Islet of Langerhans (tissue), 1 donor: ENCODE results near the gene SNTB2.
"Not testable (repeated sequence)": the region's sequence is repeated elsewhere in the genome, so short reads cannot be mapped to it uniquely, and the experiment has no call there.

Experiments used
- FAIRE-seq: peaks from one replicate; lab custom pipeline; 2011; peaks lifted over from hg19 to GRCh38; lab: Jason Lieb, UNC

SNTB2 gene

DNA sequence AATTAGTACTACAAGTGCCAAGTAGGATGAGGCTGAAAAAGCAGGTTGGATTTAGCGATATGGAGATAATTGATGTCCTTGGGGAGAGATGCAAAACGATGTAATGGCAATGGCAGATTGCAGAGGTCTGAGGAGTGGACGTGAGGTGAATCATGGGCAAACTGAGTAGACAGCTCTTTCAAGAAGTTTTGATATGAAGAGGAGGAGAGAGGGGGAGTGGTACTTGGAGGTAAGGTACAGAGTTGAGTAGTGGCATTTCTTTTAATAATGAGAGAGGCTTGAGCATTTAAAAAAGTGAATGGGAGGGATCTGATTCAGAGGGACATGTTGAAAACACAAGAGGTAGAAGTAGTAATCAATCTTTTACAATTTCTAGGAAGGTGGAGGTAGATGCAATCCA is 106.4 kb downstream of the SNTB2 start:
- no peak for FAIRE-seq

DNA sequence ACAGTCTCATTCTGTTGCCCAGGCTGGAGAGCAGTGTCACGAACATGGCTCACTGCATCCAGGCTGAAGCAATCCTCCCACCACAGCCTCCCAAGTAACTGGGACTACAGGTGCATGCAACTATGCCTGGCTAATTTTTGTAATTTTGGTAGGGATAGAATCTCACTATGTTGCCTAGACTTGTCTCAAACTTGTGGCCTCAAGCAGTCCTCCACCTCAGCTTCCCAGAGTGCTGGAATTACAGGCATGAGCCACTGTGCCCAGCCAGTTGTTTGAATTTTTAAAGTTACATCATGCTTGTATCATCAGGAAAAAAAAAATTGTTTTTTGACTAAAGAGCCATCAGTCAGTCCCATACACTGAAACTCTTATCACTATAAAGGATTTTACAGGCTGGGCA is 107.1 kb downstream of the SNTB2 start:
- no peak for FAIRE-seq

DNA sequence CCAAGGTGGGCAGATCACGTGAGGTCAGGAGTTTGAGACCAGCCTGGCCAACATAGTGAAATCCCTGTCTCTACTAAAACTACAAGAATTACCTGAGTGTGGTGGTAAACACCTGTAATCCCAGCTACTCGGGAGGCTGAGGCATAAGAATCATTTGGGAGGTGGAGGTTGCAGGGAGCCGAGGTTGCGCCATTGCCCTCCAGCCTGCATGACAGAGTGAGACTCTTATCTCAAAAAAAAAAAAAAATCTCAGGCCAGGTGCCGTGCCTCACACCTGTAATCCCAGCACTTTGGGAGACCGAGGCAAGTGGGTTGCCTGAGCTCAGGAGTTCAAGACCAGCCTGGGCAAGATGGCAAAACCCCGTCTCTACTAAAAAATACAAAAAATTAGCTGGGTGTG is 109.8 kb downstream of the SNTB2 start:
- not testable (repeated sequence) for FAIRE-seq

DNA sequence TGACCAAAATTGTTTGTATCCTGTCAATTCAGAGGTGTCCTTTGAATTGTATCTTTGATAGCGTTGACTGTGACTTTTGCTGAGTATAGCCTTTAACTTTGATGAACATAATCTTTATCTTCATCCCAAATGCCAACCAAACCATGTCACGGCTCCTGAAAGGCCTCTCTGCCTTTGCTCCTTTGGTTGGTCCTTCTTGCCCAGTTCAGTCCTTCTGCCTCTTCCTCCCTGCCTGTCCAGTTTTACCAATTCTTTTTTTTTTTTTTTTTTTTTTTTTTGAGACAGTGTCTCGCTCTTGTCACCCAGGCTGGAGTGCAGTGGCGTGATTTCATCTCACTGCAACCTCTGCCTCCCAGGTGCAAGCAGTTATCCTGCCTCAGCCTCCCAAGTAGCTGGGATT is 111.3 kb downstream of the SNTB2 start:
- no peak for FAIRE-seq

DNA sequence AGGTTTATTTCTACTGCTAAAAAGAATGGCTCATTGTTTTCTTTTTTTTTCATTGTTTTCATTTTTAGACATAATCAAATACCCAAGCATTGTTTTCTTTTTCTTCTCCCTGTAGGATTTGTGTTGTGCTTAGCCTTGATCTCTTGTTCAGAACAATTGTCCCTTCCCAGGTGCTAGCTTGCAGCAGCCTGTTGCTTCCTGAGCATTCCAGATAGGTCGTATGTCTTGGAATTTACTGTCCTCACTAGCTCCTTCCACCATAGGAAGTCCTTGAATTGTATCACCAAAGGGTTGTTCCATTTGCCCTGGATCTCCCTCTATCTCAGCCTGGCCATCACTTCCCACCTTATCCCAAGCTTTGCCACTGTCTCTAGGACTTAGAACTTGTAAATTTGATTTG is 114.2 kb downstream of the SNTB2 start:
- FAIRE-seq = no peak

DNA sequence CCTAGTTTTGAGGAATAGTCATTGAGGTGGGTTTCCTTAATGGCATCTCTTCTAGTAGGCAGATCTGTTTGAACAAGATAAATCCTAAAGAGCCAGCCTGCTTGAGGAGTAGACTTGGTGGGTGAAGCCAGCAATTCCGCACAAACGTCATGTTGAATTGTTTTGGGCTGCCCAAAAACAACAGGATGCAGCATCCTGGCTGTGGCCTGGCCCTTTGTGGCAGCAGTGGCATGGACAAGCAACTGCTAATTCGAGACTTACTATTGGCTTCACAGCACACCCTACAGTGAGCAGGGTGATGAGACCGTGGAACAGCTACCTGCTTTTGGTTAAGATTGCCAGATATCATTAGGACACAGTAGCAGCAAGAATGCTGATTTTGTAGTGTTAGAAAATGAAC is 114.9 kb downstream of the SNTB2 start:
- FAIRE-seq = no peak

DNA sequence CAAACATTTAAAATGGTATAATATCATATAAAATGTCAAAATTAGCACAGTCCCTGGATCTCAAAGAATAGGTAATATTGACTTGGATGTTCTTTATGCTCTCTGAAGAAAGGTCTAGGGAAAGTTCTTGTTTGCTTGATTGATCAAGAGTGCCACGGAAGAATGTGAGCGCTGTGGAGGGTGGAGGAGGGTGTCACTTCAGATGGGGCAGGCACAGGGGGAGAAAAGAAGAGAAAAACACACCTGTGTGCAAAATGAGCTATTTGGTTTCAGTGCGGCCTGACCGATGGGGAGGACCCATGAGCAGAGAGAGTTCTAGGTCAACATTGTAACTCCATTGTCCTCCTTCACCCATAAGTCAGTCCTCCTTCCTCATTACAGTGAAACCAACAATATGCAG is 115.3 kb downstream of the SNTB2 start:
- FAIRE-seq = no peak

DNA sequence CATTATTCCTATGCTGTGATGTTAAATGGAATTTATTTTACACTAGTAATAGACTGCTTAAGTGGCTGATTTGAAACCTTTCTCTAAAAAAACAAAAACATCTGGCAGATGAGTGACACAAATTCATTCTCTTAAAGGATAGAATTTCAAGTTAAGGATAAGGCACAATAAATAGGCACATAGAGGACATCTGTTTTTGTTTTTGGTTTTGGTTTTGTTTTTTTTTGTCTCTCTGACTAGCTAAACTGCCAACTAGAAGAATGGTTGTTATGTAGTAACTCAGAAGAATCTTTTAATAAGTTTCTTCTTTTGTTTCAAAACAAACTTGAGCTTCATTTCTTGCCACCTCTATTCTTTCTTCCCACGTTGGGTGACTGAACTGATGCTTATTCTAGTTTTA is 119.1 kb downstream of the SNTB2 start:
- FAIRE-seq = no peak

DNA sequence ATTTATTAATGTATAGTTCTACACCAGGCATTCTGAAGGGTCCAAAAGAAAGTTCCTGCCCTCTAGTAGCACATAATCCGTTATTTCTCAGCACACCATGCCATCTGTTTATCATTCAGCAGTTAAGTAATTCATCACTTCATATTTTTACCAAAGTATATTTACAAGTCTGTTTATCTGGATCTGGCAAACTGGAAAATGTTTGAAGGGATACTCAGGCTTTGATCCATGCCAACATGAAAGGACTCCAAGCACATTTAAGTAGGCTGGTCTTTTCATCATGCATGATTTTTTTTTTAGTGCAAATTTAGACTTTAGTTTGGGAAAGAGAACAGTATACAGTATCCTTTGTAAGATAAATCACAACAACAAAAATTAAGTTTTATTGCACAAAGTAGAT is 120.1 kb downstream of the SNTB2 start:
- FAIRE-seq = no peak

DNA sequence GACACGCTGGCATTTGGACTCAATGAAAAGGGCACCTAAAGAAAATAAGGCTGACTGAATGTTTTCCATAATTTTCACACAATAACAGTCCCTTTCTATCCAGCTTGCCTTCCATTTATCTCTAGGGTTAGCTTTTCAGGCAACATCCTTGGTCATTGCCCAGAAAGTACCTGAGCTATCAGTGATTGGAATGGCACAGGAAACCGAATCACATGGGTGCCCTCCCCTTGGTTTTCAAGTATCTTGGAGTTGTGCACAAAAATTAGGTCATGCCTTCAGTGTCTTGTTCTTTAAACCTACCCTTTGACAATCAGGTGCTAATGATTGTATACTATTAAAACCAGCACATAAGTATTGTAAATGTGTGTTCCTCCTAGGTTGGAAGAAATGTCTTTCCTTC is 120.9 kb downstream of the SNTB2 start:
- no peak for FAIRE-seq

DNA sequence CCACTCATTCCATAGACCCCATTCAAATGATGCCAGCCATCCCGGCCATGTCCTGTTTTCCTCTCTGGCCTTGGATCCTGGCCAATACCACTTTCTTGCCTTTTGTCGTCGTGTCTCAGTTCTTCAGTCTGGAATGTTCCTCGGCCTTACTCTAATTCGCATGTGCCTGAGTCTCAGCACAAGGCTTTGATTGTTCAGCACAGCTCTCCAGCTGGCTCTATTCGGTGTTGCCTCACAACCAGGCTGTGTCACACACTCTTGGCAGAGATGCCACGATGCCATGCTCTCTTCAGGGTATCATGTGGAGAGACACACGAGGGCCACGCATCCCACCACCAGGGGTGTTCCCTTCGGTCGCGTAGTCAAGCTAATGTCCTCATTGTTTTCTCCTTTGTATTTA is 122.4 kb downstream of the SNTB2 start:
- FAIRE-seq = no peak

DNA sequence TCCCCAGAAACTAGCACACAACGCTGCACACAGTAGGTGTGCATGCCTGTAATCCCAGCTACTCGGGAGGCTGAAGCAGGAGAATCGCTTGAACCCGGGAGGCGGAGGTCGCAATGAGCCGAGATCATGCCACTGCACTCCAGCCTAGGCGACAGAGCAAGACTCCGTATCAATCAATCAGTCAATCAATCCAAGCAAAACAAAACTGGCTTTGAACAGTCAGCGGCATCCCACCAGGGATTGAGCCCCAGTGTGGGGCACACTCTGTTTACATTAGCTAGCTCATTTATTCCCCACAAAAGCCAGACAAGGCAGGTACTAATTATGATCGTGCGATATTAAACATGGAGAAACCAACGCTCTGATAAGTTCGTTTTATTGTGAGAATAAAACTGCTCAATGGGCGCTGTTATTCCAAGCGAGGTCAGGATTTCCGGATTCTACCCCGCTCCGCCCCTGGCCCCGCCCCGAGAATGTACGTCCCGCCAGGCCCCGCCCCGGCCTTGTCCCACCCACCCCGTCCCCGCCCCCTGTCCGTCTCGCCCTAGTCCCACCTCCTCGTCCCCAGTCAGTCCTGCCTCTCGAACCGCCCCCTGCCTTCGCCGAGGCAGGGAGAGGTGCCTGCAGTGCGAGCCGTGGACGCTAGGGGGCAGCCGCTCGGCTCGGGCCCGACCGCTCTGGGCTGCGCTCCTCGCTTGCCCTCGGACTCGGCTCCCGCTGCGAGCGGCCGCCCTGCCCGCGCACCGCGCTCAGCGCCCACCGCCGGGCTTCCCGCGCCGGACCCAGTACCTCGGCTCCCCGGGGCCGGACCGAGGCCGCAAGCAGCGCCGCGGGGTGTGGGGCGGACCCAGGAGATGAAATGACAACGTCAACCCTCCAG is 123.9 kb downstream of the SNTB2 start, which contains the start of gene VPS4A:
Gene VPS4A (plus strand): TSS at position 698 of the 880 bp plus-strand sequence. CDS start 162 bp downstream, at position 860.
- FAIRE-seq = no peak

DNA sequence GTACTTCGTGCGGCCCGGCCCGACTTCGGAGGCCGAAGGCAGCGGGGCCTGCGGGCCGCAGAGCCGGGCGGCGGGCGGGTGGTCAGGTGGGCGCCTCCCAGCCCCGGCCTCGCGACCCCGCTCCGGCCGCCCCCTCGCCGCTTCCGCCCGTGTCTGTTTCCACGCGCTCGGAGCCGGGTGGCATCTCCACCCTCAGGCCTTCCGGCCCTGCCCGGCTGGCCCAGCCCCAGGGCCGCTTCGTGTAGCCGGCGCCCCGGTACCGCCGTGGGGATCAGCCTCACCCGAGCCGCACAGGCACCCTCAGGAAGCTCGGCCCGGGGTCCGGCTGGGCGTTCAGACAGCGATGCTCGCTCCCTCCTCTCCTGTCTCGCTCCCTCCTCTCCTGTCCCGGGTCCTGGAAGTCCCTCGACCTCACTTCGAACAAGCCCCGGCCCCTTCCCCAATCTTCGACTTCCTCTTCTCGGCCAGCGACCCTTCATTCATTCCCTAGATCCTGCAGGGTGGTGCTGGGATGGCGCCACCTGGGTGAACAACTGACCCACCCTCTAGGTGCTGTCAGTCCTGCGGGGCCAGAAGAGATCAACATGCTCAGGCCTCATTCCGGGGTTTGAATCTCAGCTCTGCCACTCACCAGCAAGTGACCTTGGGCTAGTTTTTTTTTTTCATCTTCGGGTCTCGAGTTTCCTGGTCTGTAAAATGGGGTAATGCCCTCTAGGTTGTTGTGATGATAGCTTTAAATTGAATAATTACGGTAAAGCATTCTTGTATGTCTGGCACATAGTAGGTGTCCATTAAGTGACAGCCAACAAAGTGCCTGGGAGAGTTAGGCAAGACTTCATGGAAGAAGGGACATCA is 124.8 kb downstream of the SNTB2 start:
- FAIRE-seq = no peak

DNA sequence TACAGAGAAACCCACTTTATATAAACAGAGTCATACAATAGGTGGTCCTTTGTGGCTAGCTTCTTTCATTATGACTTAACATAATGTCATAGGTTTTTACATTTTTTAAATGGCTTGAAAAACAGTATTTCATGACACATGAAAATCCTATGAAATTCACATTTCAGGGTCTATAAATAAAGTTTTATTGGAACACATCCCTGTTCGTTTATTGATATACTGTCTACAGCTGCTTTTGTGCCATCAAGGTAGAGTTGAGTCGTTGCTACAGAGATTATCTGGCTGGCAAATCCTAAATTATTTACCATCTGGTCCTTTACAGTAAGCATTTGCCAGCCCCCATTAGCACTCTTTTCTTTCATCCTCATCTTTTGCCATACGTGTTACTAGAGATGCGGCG is 126.5 kb downstream of the SNTB2 start:
- no peak for FAIRE-seq

DNA sequence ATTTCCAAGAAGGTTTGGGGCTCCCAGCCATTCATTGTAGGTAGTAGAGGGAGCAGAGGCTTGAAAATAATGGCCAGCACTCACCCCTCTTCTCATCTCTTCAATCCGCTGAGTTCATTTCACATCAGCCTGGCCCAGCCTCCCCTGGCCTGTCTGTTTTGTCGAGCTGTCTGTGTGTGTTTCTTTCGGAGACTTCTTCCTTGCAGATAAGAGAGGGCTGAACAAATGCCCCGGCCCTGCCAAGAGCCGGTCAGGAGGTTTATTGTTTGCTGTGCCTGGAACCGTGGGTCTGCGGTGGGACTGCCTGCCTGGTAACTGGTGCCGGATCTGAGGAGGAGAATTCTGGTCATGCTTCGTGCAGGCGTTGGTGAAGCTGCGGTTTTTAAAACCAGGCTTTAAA is 127.6 kb downstream of the SNTB2 start:
- no peak for FAIRE-seq

DNA sequence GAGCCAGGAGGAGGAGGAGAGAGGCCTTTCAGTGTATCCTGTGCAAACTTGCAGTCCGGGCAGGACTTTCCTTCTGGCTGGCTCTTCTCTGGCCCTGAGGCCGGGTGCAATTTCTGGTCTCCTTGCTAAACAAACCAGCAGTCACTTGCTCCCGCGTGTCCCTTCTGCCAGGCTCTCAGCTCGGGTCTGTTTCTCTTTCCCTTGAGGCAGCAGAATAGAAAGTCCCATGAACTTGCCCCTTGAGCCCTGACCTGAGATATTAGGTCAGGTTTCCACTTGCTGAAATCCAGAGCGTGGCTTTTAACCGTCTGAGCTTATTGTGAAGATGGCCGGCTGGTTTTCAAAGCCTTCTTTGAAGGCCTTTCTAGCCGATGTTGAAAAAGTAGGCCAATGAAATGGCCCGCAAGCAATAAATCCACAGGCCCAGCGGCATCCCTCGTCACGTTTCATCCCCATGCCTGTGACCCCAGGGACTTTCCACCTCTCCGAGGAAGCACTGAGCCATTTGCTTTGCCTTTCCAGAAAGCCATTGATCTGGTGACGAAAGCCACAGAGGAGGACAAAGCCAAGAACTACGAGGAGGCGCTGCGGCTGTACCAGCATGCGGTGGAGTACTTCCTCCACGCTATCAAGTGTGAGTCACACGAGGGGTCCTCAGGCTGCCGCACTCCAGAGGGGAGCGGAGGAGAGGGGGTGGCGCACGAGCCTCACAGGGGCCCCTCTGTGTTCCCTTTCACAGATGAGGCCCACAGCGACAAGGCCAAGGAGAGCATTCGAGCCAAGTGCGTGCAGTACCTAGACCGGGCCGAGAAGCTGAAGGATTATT is 128.7 kb downstream of the SNTB2 start:
- FAIRE-seq = no peak

DNA sequence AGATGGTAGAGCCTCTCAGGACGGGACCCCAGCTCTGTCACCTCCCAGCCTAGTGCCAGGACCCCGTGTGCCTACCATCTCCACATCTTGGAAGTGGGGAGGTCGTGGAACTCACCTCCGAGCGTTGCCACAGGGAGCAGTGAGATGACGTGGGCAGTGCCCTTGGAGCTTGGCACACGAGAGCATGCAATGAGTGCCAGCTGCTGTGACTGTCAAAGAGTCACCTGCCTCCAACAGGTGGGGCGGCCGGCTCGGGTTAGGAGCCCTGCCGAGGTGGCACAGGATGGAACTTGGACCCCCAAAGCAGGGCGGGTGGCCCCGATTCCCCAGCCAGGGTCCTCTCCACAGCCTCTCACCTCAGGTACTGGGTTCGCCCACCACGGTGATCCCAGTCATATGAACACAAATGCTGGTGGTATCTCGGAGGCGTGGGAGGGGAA is 129.7 kb downstream of the SNTB2 start:
- no peak for FAIRE-seq

DNA sequence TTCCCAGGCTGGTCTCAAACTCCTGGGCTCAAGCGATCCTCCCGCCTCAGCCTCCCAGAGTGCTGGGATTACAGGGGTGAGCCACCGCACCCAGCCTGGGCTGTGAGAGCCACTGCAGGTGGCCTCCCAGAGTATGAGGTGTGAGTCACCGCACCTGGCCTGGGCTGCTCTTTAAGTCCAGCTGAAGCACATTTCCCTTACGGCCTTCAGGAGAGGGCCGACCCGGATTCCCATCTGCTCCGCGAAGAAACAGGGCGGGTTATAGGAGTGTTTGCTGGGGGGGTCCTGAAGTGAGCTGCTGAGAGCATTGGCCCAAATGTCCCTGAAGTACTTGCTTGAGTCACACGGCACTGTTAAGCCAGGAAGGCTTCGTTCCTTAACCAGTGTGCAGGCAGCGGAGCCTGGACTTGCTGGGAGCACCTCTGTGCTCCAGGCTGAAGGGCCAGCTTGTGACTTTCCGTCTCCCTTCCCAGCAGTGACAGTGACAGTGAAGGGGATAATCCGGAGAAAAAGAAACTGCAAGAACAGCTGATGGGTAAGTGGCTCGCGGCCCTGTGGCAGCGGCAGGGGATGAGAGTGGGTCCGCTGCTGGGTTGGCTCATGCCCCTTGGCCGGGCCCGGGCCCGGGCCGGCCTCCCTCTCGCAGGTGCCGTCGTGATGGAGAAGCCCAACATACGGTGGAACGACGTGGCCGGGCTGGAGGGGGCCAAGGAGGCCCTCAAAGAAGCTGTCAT is 131.4 kb downstream of the SNTB2 start:
- no peak for FAIRE-seq

DNA sequence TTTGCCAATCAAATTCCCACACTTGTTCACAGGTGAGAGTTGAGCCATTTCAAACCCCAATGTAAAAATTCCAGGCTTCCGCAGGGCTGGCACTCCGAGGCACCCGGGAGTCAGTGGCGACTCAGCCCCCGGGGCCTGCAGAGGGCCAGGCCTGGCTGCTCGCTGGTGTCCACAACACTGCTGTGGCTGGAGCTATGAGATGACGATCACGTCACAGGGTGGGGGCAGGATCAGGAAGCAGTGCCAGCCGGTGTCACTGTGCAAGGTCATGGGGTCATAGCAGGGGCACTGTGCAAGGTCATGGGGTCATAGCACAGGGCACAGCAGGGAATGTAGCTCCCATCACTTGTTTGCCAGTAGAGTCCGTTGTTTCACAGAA is 131.9 kb downstream of the SNTB2 start:
- FAIRE-seq = no peak

DNA sequence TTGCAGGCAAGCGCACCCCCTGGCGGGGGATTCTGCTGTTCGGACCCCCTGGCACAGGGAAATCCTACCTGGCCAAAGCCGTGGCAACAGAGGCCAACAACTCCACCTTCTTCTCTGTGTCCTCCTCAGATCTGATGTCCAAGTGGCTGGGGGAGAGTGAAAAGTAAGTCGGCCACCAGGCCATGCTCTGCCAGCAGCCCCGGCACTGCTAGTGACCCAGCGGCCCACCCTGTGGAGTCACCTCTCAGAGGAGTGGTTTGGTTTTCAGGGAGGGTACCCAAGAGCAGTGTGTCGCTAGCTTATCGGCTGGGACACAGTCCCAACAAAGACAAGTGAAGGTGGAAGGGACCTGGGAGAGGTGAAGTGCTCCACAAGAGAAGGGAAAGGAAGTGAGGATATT is 132.4 kb downstream of the SNTB2 start:
- FAIRE-seq = no peak

DNA sequence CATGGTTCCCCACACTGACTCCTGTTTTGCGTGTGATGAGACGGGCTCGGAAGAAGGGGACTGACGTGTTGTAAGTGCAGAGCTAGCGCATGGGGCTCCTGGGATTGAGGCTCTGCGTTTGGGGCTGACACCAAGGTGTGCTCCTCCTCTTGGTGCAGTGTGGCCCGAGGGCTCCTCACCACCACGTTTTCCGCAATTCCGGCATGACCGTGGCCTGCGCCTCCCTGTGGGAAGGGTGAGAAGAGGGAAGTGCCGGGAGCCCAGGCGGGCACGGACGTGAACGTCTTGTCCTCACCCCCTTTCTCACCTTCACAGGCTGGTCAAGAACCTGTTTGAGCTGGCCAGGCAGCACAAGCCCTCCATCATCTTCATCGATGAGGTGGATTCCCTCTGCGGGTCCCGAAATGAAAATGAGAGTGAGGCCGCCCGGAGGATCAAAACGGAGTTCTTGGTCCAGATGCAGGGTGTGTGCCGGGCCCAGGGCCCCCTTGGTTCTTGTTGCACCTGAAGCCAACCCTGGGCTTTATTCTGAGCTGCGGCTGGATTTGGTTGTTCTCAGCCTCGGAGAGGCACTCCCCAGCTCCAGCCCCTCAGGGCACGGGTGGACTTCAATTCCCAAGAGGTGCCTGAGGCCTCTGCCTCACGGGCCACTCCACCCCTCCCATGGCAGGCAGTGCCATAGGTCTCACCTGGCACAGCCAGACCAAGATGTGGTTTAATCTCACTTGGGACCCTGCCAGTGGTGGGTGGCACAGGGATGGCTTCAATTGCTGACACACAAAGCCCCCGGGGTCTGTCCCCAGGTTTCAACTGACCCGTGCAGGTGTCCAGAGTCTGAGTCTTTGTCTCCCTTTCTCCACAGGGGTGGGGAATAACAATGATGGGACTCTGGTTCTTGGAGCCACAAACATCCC is 133.1 kb downstream of the SNTB2 start:
- FAIRE-seq = no peak
